GM18867 (cell line): ENCODE results near the gene DUSP22.
"Not testable (repeated sequence)": the region's sequence is repeated elsewhere in the genome, so short reads cannot be mapped to it uniquely, and the experiment has no call there.

Experiments
- ATAC-seq: cut with Tn5 transposase; IDR thresholded peaks from one replicate; pipeline ENCODE4 v1.9.1; 2021; ENCODE audit warnings: mild to moderate bottlenecking, moderate library complexity; ENCODE audit not compliant: unreplicated experiment

DUSP22 gene, protein sequence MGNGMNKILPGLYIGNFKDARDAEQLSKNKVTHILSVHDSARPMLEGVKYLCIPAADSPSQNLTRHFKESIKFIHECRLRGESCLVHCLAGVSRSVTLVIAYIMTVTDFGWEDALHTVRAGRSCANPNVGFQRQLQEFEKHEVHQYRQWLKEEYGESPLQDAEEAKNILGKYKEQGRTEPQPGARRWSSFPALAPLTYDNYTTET

GRCh38 chr6:291697-292505 is at the start of gene DUSP22:
Gene DUSP22 (plus strand): TSS chr6:292487. CDS start chr6:292540, 53 bp downstream.
- ATAC-seq = peak; percentile 51

- ATAC-seq = no peak
Measured at GRCh38 chr6:246352-246751, 45.9 kb upstream of the DUSP22 start.

DNA sequence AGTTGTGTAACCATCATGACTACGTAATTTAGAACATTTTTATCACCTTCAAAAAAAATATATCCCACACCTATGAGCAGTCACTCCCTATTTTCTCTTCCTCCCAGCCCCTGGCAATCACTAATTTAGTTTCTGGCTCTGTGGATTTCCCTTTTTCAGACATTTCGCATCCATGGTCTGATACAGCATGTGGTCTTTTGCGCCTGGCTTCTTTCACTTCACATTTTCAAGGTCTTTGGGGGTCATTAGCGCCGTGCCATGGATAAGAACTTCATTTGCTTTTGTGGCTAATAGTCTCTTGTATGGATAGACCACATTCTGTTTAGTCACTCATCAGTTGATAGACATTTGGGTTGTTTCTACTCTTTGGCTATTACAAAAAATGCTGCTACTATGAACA is 44.9 kb upstream of the DUSP22 start:
- no peak for ATAC-seq

DNA sequence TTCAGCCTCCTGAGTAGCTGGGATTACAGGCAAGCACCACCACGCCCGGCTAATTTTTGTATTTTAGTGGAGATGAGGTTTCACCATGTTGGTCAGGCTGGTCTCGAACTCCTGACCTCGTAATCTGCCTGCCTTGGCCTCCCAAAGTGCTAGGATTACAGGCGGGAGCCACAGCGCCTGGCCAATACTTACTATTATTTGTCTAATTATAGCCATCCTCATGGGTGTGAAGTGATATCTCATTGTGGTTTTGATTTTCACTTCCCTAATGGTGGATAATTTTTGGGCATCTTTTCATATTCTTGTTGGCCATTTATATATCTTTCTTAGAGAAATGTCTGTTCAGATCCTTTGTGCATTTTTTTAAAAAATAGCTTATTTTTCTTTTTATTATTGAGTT is 44.2 kb upstream of the DUSP22 start:
- ATAC-seq = not testable (repeated sequence)

- no peak for ATAC-seq
Measured at GRCh38 chr6:250676-251075, 41.6 kb upstream of the DUSP22 start.

DNA sequence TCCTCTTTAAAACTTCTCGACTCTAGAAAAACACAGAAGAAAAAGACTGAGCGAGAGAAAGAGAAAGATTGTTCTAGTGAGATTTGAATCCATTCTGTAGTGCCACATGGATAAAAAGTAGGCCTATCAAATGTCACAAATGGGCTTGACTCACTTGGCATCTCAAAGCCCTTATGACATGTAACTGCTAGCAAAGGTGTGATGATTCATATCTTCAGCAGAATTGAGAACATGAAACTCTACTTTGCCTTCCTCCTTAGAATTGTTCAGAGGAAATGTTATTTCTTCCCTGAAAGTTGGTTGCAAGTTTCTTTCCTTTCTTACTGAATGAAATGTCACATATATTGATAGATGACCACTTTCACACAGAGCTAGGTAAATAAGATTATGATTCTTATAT is 40.4 kb upstream of the DUSP22 start:
- peak; percentile 51 for ATAC-seq

DNA sequence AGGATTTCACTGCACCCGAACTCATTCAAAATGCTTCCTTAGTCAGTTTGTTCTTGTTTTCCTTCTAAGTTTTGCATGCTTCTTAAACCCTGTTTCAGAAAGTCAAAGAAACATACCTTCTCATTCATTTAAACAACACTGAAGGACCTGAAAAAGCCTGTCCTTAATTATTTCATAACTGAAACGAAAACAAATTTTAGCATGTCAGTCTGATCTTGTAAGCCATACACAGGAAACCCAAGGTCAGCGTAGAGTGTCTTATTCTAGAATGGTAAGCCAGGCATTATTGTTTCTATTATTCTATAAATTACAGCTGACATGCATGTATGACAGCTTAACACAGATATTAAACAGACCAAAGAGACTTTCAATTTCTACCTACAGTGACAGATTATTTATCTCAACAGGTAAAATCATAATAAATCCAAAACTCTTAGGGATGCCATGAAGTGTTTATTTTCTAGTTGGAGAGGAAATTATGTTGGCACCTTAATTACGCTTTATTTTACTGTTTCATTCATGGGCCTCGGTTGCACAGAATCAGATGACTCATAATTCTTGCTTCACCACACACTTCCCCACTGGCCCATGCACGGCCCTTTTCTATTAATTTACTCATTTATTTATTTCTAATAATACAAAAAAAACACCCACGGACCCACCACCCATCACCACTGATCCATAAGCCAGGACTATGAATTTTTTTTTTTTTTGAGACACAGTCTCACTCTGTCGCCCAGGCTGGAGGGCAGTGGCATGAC is 39.3 kb upstream of the DUSP22 start:
- ATAC-seq = peak; percentile 50

- ATAC-seq = no peak
Measured at GRCh38 chr6:254016-254415, 38.3 kb upstream of the DUSP22 start.

DNA sequence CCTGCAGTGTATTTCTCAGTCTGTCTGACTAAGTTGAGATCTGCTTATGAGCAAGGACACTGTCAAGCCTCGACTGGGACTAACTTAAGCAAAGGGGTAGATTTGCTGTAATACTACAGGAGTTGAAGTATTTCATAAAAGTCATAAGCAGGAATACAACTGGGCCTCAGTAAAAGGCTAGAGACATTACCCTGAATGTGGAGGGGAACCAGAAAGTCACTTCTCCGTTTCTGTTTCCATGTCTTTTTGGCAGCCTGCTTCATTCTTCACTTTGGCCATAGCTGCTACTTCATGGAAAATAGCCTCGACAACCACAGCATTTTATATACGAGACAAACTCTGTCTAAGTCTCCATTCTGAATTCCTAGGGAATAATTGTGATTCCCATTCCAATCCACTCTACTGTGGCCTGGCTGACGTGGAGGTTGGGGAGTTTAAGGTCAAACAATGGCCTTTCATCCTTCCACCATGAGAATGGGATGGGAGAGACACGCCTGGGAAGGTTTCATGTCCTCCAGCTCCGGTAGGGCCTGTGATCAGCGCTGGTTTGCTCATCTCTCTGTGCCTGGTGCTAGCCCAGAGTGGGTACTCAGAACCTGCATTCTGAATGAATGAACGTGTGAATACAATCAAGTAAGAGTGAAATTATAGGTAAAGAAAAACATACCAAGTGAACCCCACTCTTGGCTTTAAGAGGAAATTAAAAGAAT is 37.1 kb upstream of the DUSP22 start:
- no peak for ATAC-seq

DNA sequence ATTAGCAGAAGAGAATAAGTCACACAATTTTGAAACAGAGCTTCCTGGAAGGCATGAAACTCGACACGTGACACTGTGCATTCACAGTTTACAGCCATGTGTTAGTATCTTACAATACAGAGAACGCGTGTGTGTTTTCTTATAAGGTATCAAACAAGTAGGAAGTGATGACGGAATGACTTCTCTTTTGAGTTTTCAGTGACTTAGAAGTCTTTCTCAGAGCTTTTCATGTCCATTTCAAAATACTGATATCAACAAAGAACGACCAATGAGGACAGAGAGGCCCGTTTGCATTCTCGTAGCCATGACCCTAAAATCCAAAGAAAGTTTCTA is 36.6 kb upstream of the DUSP22 start:
- ATAC-seq = no peak

DNA sequence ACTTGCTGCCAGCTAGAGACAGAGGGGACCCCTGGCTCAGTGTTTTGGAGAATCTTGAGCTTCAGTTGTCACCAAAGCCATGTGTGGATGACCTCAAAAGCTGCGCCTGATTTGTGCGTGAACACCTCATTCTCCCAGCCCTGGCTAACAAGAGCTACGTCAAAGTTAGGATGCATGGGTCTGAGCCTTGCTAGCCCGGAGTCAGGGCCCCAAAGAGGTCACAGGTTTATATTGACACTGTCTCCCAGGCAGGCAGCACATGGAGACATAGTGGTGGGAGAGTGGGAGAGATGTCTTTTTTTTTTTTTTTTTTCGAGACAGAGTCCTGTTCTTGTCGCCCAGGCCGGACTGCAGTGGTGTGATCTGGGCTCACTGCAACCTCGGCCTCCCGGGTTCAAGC is 36.1 kb upstream of the DUSP22 start:
- ATAC-seq = no peak

GRCh38 chr6:257031-257725 is 35.1 kb upstream of the DUSP22 start:
- no peak for ATAC-seq

DNA sequence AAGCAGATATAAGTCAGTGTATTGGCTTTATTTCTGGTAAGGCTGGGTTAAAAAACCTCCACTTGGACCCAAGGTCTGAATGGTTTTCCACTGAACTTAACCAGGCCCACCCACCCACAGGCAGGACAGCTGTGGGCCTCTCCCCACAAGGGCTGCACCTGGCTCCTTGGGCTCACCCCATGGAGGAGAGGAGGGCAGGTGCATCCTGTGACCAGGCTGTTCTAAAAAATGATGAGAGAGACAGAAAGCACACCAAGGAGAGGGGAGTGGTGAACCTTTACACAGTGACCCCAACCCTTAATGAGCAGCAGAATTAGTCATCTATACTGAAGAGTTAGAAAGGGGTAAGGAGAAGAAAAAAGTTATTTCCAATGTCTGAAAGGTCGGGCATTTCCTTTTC is 34.5 kb upstream of the DUSP22 start:
- no peak for ATAC-seq

GRCh38 chr6:259316-259715 is 33.0 kb upstream of the DUSP22 start:
- ATAC-seq = no peak

DNA sequence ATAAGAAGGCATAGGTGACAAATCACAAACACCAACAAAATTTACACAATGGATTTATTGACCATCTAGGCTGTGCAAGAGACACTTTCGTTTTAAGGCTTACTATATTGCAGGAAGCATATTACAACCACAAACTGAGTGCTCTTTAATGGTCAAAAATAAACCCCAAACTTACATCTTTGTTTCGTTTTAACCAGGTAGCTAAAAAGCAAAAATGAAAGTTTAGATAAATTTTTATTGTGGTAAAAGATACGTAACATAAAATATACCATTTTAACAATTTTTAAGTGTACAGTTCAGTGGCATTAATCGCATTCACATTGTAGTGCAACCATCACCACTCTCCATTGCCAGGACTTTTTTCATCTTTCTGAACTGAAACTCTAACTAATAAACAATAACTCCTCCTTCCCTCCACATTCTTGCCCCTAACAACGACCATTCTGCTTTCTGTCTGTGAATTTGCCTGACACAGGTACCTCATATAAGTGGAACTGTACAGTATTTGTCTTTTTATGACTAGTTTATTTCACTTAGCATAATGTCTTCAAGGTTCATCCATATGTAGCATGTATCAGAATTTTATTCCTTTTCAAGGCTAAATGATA is 32.3 kb upstream of the DUSP22 start:
- peak; percentile 68 for ATAC-seq

GRCh38 chr6:264626-265025 is 27.7 kb upstream of the DUSP22 start:
- no peak for ATAC-seq

GRCh38 chr6:268394-268935 is 23.8 kb upstream of the DUSP22 start:
- ATAC-seq = no peak

GRCh38 chr6:273551-274058 is 18.7 kb upstream of the DUSP22 start:
- no peak for ATAC-seq

DNA sequence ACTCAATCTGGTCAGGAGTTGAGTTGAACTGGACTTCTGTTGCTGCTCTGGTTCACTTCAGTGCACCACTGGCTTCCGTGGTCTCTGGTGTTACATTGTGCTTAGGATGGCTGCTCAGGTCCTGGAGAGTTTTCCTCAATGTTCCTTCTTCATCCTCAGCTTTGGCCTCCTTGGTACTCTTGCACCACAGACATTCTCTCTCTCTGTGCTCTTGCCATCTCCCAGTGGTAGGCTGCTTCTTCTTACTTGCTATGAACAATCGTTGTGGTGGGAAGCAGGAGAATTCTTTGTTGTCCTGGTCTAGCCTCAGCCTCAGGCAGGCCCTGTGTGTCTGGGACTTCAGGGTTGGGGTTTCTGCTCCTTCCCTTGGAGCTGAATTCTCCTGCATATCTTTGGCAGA is 14.5 kb upstream of the DUSP22 start:
- ATAC-seq = no peak

DNA sequence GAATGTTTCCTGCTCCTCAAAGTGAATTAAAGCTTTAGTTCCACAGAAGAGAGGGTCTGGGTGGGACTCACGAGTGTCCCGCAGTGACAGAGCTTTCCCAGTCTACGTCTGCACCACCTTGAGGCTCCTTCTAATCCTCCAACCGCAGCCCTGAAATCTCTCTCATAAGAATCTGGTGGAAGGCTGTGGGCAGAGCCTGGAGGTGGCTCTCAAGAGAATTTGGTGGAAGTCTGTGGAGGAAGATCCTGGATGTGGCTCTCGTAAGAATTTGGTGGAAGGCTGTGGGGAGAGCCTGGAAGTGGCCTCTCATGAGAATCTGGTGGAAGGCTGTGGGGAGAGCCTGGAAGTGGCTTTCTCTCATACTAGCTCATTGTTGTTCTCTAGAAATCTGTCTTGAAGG is 13.8 kb upstream of the DUSP22 start:
- ATAC-seq = no peak
